Stimulated activated naive B cell treated with anti-CD40 and anti-IgM and Interleukin-4, amounts not matched to agents 10 μg/mL and 1 μg/mL and 100 μg/mL, for 72 hours (primary cell): ENCODE data around the gene SV2C.

Source experiments
- ATAC-seq, 2 donors: fragments of 150-1000 bp; cut with Tn5 transposase; replicated peaks; 2 replicates each; pipeline ENCODE4 v1.10.0; 2021; ENCODE audit warnings: moderate library complexity in 1 of 2
- DNase-seq: peaks from one replicate; pipeline ENCODE4 v3.0.0; 2021
- H3K27ac Mint-ChIP-seq: one replicate; pipeline ENCODE4 v1.8.0; 2022; ENCODE audit warnings: mild to moderate bottlenecking, mixed read lengths
- H3K27me3 Mint-ChIP-seq, 2 donors: one replicate each; pipeline ENCODE4 v1.8.0; 2022; ENCODE audit warnings: mixed read lengths in 2 of 2
- H3K36me3 Mint-ChIP-seq, 2 donors: one replicate each; pipeline ENCODE4 v1.8.0; 2022; ENCODE audit warnings: mixed read lengths in 2 of 2, mild to moderate bottlenecking in 1 of 2
- H3K4me1 Mint-ChIP-seq, 2 donors: one replicate each; pipeline ENCODE4 v1.8.0; 2022; ENCODE audit warnings: mixed read lengths in 2 of 2, mild to moderate bottlenecking in 1 of 2
- H3K4me3 Mint-ChIP-seq, 2 donors: one replicate each; pipeline ENCODE4 v1.8.0; 2022; ENCODE audit warnings: mild to moderate bottlenecking in 2 of 2, mixed read lengths in 2 of 2, moderate library complexity in 1 of 2
- H3K9me3 Mint-ChIP-seq, 2 donors: one replicate each; pipeline ENCODE4 v1.8.0; 2022; ENCODE audit warnings: mixed read lengths in 2 of 2, mild to moderate bottlenecking in 1 of 2

SV2C gene

DNA sequence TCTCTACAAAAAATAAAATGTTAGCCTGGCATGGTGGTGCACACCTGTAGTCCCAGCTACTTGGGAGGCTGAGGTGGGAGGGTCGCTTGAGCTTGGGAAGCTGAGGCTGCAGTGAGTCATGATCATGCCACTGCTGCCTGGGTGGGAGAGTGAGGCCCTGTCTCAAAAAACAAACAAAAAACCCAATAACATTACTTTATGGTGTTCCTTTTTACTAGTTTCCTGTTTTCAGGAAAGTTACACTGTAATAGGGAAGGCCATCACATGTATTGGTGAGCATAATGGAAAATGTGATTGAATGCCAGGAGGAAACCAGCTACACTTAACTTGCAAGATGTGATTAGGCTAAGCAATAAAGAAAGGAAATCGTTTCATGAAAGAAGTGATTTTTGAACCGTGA is 42.7 kb downstream of the SV2C start:
- no peak for DNase-seq
- Mint-ChIP-seq H3K36me3 (no peaks in the 10 kb centered on the region), H3K4me3 (no peak overlapping the region), H3K27me3 (peaks cover 10% of the 10 kb centered on the region in 2 donors), H3K27ac (no peak overlapping the region), H3K4me1 (no peaks in the 10 kb centered on the region), H3K9me3 (no peaks in the 10 kb centered on the region)
- no peak for ATAC-seq

GRCh38 chr5:76134003-76134402 is 50.8 kb downstream of the SV2C start:
- Mint-ChIP-seq H3K27me3 (peaks cover 9 to 30% of the 10 kb centered on the region in 2 donors), H3K36me3 (no peaks in the 10 kb centered on the region), H3K4me3 (no peak overlapping the region), H3K4me1 (no peaks in the 10 kb centered on the region), H3K27ac (no peak overlapping the region), H3K9me3 (no peaks in the 10 kb centered on the region)
- DNase-seq (no peak), ATAC-seq (no peak)

GRCh38 chr5:76134646-76135045 is 51.5 kb downstream of the SV2C start:
- H3K27me3 Mint-ChIP-seq: peaks cover 9 to 30% of the 10 kb centered on the region in 2 donors
- no peak for ATAC-seq
- no peak overlapping the region for H3K27ac Mint-ChIP-seq
- DNase-seq: no peak
- H3K36me3 Mint-ChIP-seq: no peaks in the 10 kb centered on the region
- no peaks in the 10 kb centered on the region for H3K4me1 Mint-ChIP-seq
- no peak overlapping the region for H3K4me3 Mint-ChIP-seq
- no peaks in the 10 kb centered on the region for H3K9me3 Mint-ChIP-seq

DNA sequence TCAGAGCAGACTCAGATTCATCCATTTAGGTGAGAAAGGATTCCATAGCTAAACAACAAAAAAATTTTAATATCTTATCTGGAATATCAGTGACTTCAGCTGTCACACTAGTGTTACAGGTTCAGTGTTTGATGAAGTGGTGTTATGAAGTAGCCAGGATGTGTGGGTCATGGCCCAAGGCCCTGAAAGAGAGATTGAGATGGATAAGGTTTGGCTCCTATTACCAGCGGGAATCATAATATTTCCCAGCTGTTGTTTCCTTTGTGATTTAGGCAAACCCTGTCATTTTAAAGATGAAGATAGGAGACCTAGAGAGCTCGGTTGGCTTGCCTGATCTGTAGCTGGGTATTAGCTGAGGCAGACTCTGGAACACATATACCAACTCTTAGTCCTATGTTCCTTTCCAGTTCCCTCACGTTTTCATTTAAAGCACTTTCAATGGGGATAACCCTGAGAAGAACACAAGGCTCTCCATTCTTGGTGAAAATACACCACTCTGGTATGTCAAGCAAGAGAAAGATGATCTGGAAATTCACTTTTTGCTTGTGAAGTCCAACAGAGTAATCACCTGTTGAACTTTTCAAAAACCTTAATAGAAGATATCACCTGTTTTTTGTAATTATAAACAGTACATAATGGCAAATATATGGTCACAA is 54.8 kb downstream of the SV2C start:
- no peaks in the 10 kb centered on the region for H3K36me3 Mint-ChIP-seq
- peaks cover 9 to 19% of the 10 kb centered on the region in 2 donors for H3K27me3 Mint-ChIP-seq
- DNase-seq: no peak
- no peak for ATAC-seq
- H3K4me3 Mint-ChIP-seq: no peak overlapping the region
- no peak overlapping the region for H3K27ac Mint-ChIP-seq
- no peaks in the 10 kb centered on the region for H3K9me3 Mint-ChIP-seq
- no peaks in the 10 kb centered on the region for H3K4me1 Mint-ChIP-seq

GRCh38 chr5:76143884-76144283 is 60.7 kb downstream of the SV2C start:
- DNase-seq (no peak), ATAC-seq (no peak)
- H3K4me3 Mint-ChIP-seq: no peak overlapping the region
- no peaks in the 10 kb centered on the region for H3K36me3 Mint-ChIP-seq
- peaks cover 3 to 8% of the 10 kb centered on the region in 2 donors for H3K27me3 Mint-ChIP-seq
- no peaks in the 10 kb centered on the region for H3K9me3 Mint-ChIP-seq
- no peak overlapping the region for H3K27ac Mint-ChIP-seq
- H3K4me1 Mint-ChIP-seq: no peaks in the 10 kb centered on the region

GRCh38 chr5:76144513-76145274 is 61.5 kb downstream of the SV2C start:
- no peaks in the 10 kb centered on the region for H3K36me3 Mint-ChIP-seq
- no peaks in the 10 kb centered on the region for H3K9me3 Mint-ChIP-seq

GRCh38 chr5:76145945-76146344 is 62.8 kb downstream of the SV2C start:
- peaks cover 3 to 11% of the 10 kb centered on the region in 2 donors for H3K27me3 Mint-ChIP-seq
- no peak overlapping the region for H3K27ac Mint-ChIP-seq
- H3K36me3 Mint-ChIP-seq: no peaks in the 10 kb centered on the region
- no peak overlapping the region for H3K4me3 Mint-ChIP-seq
- no peak for DNase-seq
- ATAC-seq: no peak
- H3K4me1 Mint-ChIP-seq: no peaks in the 10 kb centered on the region
- H3K9me3 Mint-ChIP-seq: no peaks in the 10 kb centered on the region

More at GRCh38 chr5:76144513-76145274, 61.5 kb downstream of the SV2C start:
- no peak overlapping the region for H3K4me3 Mint-ChIP-seq
- ATAC-seq (no peak), DNase-seq (no peak)
- no peaks in the 10 kb centered on the region for H3K4me1 Mint-ChIP-seq
- peaks cover 3 to 8% of the 10 kb centered on the region in 2 donors for H3K27me3 Mint-ChIP-seq
- H3K27ac Mint-ChIP-seq: no peak overlapping the region

DNA sequence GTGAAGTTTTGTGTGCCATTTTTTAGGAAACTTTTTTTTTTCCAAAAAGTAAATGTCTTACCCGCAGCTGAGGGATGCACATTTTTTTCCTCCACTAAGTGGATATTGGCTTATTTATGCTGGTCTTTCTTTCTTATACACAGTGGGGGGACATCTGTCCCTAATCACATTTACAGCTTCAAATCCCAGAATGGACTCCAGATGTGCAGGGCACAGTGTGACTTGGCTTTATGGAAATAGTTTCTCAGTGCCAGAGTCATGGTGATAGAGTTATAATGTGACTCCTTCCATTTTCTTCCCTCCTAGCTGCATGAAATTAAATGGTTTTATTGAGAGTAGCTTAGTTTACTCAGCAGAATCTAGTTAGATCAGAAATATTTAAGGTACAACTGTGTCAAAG is 66.5 kb downstream of the SV2C start:
- no peak overlapping the region for H3K27ac Mint-ChIP-seq
- DNase-seq: no peak

DNA sequence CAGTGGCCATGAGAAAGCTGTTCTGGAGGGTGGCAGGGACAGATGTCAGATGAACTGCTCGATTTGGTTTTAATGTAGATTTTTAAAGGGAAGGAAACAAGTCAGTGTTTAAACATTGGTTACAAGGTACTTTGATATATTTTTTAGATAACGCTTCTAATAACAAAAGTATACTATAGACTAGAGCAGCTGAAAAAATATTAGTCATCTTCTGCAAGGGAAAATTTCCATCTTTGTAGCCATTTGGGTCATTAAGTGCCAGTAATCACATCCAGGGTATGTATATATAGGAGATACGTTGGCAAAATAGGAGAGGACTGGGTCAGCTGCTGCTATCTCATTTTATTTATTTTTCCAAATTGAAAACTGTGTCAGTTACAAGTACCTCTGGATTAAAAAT is 69.0 kb downstream of the SV2C start:
- H3K9me3 Mint-ChIP-seq: peaks cover 5 to 8% of the 10 kb centered on the region in 2 donors
- H3K27ac Mint-ChIP-seq: no peak overlapping the region
- no peak for DNase-seq
- H3K4me1 Mint-ChIP-seq: no peaks in the 10 kb centered on the region
- peaks cover 20 to 46% of the 10 kb centered on the region in 2 donors for H3K27me3 Mint-ChIP-seq
- no peak overlapping the region for H3K4me3 Mint-ChIP-seq
- no peak for ATAC-seq
- H3K36me3 Mint-ChIP-seq: peaks cover 0 to 2% of the 10 kb centered on the region in 2 donors

More for the DNA sequence above, 66.5 kb downstream of the SV2C start:
- H3K36me3 Mint-ChIP-seq: no peaks in the 10 kb centered on the region
- H3K4me1 Mint-ChIP-seq: no peaks in the 10 kb centered on the region
- H3K9me3 Mint-ChIP-seq: no peaks in the 10 kb centered on the region
- H3K4me3 Mint-ChIP-seq: no peak overlapping the region
- H3K27me3 Mint-ChIP-seq: peaks cover 17 to 26% of the 10 kb centered on the region in 2 donors
- ATAC-seq: no peak

DNA sequence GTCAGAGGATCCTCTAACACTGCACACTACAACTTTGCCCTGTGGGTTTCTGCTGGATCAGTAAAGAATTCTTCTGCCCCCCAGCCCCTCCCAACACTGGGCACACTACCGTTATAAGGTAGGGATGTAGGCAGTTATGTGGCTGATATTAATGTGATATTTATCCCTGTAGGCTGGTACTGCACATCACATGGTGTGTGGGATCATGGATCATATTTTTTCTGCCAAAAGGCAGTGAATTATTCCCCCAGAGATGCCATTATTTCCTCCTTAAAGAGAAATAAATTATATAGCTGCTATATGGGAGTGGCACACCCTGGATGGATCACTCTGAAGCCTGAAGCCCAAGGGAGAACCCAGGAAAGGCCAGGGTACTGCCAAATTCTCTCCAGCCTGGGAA is 69.5 kb downstream of the SV2C start:
- DNase-seq: no peak
- peaks cover 5 to 8% of the 10 kb centered on the region in 2 donors for H3K9me3 Mint-ChIP-seq
- peaks cover 20 to 46% of the 10 kb centered on the region in 2 donors for H3K27me3 Mint-ChIP-seq
- no peaks in the 10 kb centered on the region for H3K4me1 Mint-ChIP-seq
- peaks cover 0 to 2% of the 10 kb centered on the region in 2 donors for H3K36me3 Mint-ChIP-seq
- no peak overlapping the region for H3K4me3 Mint-ChIP-seq
- no peak overlapping the region for H3K27ac Mint-ChIP-seq
- ATAC-seq: no peak

- DNase-seq (no peak), ATAC-seq (no peak)
- Mint-ChIP-seq H3K9me3 (peaks cover 5 to 8% of the 10 kb centered on the region in 2 donors), H3K36me3 (peaks cover 0 to 2% of the 10 kb centered on the region in 2 donors), H3K27ac (no peak overlapping the region), H3K4me1 (no peaks in the 10 kb centered on the region), H3K4me3 (no peak overlapping the region), H3K27me3 (peaks cover 20 to 46% of the 10 kb centered on the region in 2 donors)
Measured at GRCh38 chr5:76153271-76153670, 70.1 kb downstream of the SV2C start.

- Mint-ChIP-seq H3K4me3 (no peak overlapping the region), H3K36me3 (peaks cover 0 to 2% of the 10 kb centered on the region in 2 donors), H3K4me1 (no peaks in the 10 kb centered on the region), H3K27me3 (peaks cover 20 to 46% of the 10 kb centered on the region in 2 donors), H3K9me3 (peaks cover 5 to 8% of the 10 kb centered on the region in 2 donors), H3K27ac (no peak overlapping the region)
- ATAC-seq: no peak
- no peak for DNase-seq
Measured at GRCh38 chr5:76154009-76154690, 71.0 kb downstream of the SV2C start.

DNA sequence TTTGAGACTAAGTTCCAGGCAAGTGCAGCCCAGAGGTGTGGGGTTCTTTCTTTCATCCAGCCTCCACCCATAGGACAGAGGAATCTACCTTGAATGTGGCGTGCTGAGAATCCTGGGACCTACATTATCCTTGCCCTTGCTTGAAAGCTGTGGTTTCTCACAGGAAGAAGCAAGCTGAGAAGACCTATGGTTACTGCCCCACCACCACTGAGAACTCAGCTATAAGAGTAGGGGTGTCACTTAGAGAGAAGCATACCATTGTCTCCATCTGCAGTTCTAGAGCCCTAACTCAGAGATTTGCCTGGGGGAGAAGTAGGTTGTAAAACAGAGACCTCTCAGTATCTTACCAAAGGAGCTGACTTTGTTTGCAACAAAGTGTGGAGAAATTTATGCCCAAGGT is 72.4 kb downstream of the SV2C start:
- Mint-ChIP-seq H3K27me3 (peaks cover 20 to 46% of the 10 kb centered on the region in 2 donors), H3K36me3 (peaks cover 0 to 2% of the 10 kb centered on the region in 2 donors), H3K27ac (no peak overlapping the region), H3K9me3 (peaks cover 5 to 8% of the 10 kb centered on the region in 2 donors), H3K4me3 (no peak overlapping the region), H3K4me1 (no peaks in the 10 kb centered on the region)
- DNase-seq (no peak), ATAC-seq (no peak)

- ATAC-seq: no peak
- no peak overlapping the region for H3K4me3 Mint-ChIP-seq
- no peaks in the 10 kb centered on the region for H3K36me3 Mint-ChIP-seq
Measured at GRCh38 chr5:76162335-76162734, 79.2 kb downstream of the SV2C start.

More at GRCh38 chr5:76162335-76162734, 79.2 kb downstream of the SV2C start:
- Mint-ChIP-seq H3K27me3 (peaks cover 7 to 11% of the 10 kb centered on the region in 2 donors), H3K9me3 (peaks cover 3 to 5% of the 10 kb centered on the region in 2 donors), H3K4me1 (no peaks in the 10 kb centered on the region), H3K27ac (no peak overlapping the region)
- no peak for DNase-seq
